Measurements from ENCODE around the gene TMEM38B.
"Not testable (repeated sequence)": the region's sequence is repeated elsewhere in the genome, so short reads cannot be mapped to it uniquely, and the experiment has no call there.

The TMEM38B gene

GRCh38 chr9:105782561-105783494 is 88.5 kb downstream of the TMEM38B start:
- TF ChIP-seq ZEB2 (tag by site-specific recombination; IDR thresholded peaks at IDR 0.05) (0 out of 2 replicates have a peak, but pooled peaks have one; percentile 27), EGR2 (tag by site-specific recombination; IDR thresholded peaks at IDR 0.05; ENCODE audit: low read depth) (peak; percentile 45; the same call in 1 of the 2 replicates), ZNF133 (tag by site-specific recombination; IDR thresholded peaks at IDR 0.05) (peak; percentile 84), ZBTB26 (tag by site-specific recombination; optimal IDR thresholded peaks at IDR 0.05) (peak; percentile 38), ZNF335 (tag by site-specific recombination; conservative IDR thresholded peaks at IDR 0.05) (0 out of 2 replicates have a peak, but pooled peaks have one; percentile 15), KLF8 (tag by site-specific recombination; IDR thresholded peaks at IDR 0.05) (peak; percentile 22; the same call in 1 of the 2 replicates)
- TF ChIP-seq, protein P1, sequence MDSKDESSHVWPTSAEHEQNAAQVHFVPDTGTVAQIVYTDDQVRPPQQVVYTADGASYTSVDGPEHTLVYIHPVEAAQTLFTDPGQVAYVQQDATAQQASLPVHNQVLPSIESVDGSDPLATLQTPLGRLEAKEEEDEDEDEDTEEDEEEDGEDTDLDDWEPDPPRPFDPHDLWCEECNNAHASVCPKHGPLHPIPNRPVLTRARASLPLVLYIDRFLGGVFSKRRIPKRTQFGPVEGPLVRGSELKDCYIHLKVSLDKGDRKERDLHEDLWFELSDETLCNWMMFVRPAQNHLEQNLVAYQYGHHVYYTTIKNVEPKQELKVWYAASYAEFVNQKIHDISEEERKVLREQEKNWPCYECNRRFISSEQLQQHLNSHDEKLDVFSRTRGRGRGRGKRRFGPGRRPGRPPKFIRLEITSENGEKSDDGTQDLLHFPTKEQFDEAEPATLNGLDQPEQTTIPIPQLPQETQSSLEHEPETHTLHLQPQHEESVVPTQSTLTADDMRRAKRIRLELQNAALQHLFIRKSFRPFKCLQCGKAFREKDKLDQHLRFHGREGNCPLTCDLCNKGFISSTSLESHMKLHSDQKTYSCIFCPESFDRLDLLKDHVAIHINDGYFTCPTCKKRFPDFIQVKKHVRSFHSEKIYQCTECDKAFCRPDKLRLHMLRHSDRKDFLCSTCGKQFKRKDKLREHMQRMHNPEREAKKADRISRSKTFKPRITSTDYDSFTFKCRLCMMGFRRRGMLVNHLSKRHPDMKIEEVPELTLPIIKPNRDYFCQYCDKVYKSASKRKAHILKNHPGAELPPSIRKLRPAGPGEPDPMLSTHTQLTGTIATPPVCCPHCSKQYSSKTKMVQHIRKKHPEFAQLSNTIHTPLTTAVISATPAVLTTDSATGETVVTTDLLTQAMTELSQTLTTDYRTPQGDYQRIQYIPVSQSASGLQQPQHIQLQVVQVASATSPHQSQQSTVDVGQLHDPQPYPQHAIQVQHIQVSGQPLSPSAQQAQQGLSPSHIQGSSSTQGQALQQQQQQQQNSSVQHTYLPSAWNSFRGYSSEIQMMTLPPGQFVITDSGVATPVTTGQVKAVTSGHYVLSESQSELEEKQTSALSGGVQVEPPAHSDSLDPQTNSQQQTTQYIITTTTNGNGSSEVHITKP (tag by site-specific recombination; IDR thresholded peaks at IDR 0.05) = 0 out of 2 replicates have a peak, but pooled peaks have one; percentile 12
- H3K36me3 ChIP-seq (ENCODE audit: control insufficient read depth in 2 of 2, insufficient read depth in 1 of 2, low read length in 2 of 2); H3K4me1 ChIP-seq (ENCODE audit: control insufficient read depth, insufficient read depth, low read length); H3K4me3 ChIP-seq (ENCODE audit: low read depth, low read length); H3K9me3 ChIP-seq (ENCODE audit: control insufficient read depth, insufficient read depth, low read depth, low read length); CTCF ChIA-PET; POLR2A ChIA-PET: not testable (repeated sequence)
- H3K27ac ChIP-seq (ENCODE audit: extremely low read depth, low read depth, low read length) = 0 out of 2 replicates have a peak overlapping the region, but pooled peaks have one; percentile 24

DNA sequence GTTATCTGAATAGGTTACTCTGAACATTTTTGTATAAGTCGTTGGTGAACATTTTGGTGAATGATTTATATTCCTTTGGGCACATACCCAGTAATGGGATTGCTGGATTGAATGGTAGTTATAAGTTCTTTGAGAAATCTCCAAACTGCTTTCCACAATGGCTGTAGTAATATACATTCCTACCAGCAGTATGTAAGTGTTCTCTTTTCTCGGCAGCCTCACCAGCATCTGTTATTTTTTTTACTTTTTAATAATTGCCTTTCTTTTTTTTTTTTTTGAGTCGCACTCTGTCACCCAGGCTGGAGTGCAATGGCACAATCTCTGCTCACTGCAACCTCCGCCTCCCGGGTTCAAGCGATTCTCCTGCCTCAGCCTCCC is 89.1 kb downstream of the TMEM38B start:
- H3K36me3 ChIP-seq (ENCODE audit: control insufficient read depth in 2 of 2, insufficient read depth in 1 of 2, low read length in 2 of 2); H3K27ac ChIP-seq (ENCODE audit: extremely low read depth, low read depth, low read length); H3K9me3 ChIP-seq (ENCODE audit: control insufficient read depth, insufficient read depth, low read depth, low read length); H3K4me3 ChIP-seq (ENCODE audit: low read depth, low read length); H3K4me1 ChIP-seq (ENCODE audit: control insufficient read depth, insufficient read depth, low read length); CTCF ChIA-PET: not testable (repeated sequence)
- POLR2A ChIA-PET = interaction anchor here (0.7 kb wide), 1 partner anchor 11 kb away, joined by 6 read pairs; no protein-coding TSS in a partner anchor

DNA sequence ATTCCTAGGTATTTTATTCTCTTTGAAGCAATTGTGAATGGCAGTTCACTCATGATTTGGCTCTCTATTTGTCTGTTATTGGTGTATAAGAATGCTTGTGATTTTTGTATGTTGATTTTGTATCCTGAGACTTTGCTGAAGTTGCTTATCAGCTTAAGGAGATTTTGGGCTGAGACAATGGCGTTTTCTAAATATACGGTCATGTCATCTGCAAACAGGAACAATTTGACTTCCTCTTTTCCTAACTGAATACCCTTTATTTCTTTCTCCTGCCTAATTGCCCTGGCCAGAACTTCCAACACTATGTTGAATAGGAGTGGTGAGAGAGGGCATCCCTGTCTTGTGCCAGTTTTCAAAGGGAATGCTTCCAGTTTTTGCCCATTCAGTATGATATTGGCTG is 92.5 kb downstream of the TMEM38B start:
- H3K4me1 ChIP-seq (ENCODE audit: control insufficient read depth, insufficient read depth, low read length); H3K36me3 ChIP-seq (ENCODE audit: control insufficient read depth in 2 of 2, insufficient read depth in 1 of 2, low read length in 2 of 2); H3K4me3 ChIP-seq (ENCODE audit: low read depth, low read length); H3K9me3 ChIP-seq (ENCODE audit: control insufficient read depth, insufficient read depth, low read depth, low read length); POLR2A ChIA-PET; H3K27ac ChIP-seq (ENCODE audit: extremely low read depth, low read depth, low read length): not testable (repeated sequence)
- CTCF ChIA-PET = interaction anchor here (0.6 kb wide), 1 partner anchor 161 kb away, joined by 7 read pairs; no protein-coding TSS in a partner anchor

- Histone ChIP-seq H3K4me1 (ENCODE audit: control insufficient read depth, insufficient read depth, low read length) (no peaks in the 10 kb centered on the region), H3K4me3 (ENCODE audit: low read depth, low read length) (no peak overlapping the region), H3K27ac (ENCODE audit: extremely low read depth, low read depth, low read length) (no peak overlapping the region), H3K9me3 (ENCODE audit: control insufficient read depth, insufficient read depth, low read depth, low read length) (no peaks in the 10 kb centered on the region), H3K36me3 (ENCODE audit: control insufficient read depth in 2 of 2, insufficient read depth in 1 of 2, low read length in 2 of 2) (no peaks in the 10 kb centered on the region)
- POLR2A ChIA-PET = no interaction called here
- CTCF ChIA-PET = no interaction called here
- TF ChIP-seq ZNF292 (tag by site-specific recombination; IDR thresholded peaks at IDR 0.05; ENCODE audit: borderline replicate concordance, low read depth) (no peak), MZF1 (tag by site-specific recombination; IDR thresholded peaks at IDR 0.05; ENCODE audit: borderline replicate concordance) (no peak), KLF1 (tag by site-specific recombination; IDR thresholded peaks at IDR 0.05) (no peak), ZNF600 (tag by site-specific recombination; IDR thresholded peaks at IDR 0.05) (no peak), ZNF560 (tag by site-specific recombination; IDR thresholded peaks at IDR 0.05; ENCODE audit: borderline replicate concordance) (no peak), ZNF335 (tag by site-specific recombination; conservative IDR thresholded peaks at IDR 0.05) (no peak), ZNF768 (tag by site-specific recombination; IDR thresholded peaks at IDR 0.05) (no peak), ZNF184 (tag by site-specific recombination; IDR thresholded peaks at IDR 0.05) (no peak), ZBTB17 (tag by site-specific recombination; IDR thresholded peaks at IDR 0.05) (no peak)
- TF ChIP-seq, protein P2, sequence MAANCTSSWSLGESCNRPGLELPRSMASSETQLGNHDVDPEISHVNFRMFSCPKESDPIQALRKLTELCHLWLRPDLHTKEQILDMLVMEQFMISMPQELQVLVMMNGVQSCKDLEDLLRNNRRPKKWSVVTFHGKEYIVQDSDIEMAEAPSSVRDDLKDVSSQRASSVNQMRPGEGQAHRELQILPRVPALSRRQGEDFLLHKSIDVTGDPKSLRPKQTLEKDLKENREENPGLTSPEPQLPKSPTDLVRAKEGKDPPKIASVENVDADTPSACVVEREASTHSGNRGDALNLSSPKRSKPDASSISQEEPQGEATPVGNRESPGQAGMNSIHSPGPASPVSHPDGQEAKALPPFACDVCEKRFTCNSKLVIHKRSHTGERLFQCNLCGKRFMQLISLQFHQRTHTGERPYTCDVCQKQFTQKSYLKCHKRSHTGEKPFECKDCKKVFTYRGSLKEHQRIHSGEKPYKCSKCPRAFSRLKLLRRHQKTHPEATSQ (tag by site-specific recombination; IDR thresholded peaks at IDR 0.05) = no peak
- TF ChIP-seq, protein P3, sequence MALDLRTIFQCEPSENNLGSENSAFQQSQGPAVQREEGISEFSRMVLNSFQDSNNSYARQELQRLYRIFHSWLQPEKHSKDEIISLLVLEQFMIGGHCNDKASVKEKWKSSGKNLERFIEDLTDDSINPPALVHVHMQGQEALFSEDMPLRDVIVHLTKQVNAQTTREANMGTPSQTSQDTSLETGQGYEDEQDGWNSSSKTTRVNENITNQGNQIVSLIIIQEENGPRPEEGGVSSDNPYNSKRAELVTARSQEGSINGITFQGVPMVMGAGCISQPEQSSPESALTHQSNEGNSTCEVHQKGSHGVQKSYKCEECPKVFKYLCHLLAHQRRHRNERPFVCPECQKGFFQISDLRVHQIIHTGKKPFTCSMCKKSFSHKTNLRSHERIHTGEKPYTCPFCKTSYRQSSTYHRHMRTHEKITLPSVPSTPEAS (tag by site-specific recombination; IDR thresholded peaks at IDR 0.05) = no peak
Observed at GRCh38 chr9:105816202-105816744, 121.9 kb downstream of the TMEM38B start.
